PC-9 (cell line): Measurements from ENCODE around the gene LAMC1. TPM values are rescaled to one million over a fixed set of nuclear protein-coding genes. Genes with fewer than 3 reads are reported as not detected.

Source experiments
- BruUV-seq: library from RNA; stranded (reverse); fragments of 400-500 nt; replicated peaks from 2 replicates; lab custom pipeline; 2021; lab: Mats Ljungman, UMichigan
- CTCF ChIA-PET: fragments of 300-600 bp; sonication (Branson Sonifier 250); formaldehyde crosslinking; loops from one replicate; lab custom pipeline; 2022; ENCODE audit warnings: antibody characterized with exemption; lab: Charles Lee
- POLR2A ChIA-PET: fragments of 300-600 bp; sonication (Branson Sonifier 250); formaldehyde crosslinking; loops from one replicate; lab custom pipeline; 2022; ENCODE audit warnings: antibody characterized with exemption; ENCODE audit not compliant: unreplicated experiment; lab: Charles Lee
- DNase-seq, 2 experiments: peaks; one replicate each; pipeline versions ENCODE4 v3.0.0 to v3.0.0-alpha.2; 2015 to 2022; ENCODE audit warnings: mixed read lengths in 1 of 2
- H2AFZ ChIP-seq: fragments of 200-600 bp; sonication (generic); 2 replicates; pipeline ENCODE4 v1.8.1; 2017; ENCODE audit warnings: antibody characterized with exemption
- H3F3A ChIP-seq: fragments of 200-600 bp; sonication (generic); 2 replicates; pipeline ENCODE4 v1.8.1; 2017; ENCODE audit warnings: antibody characterized with exemption, mild to moderate bottlenecking, low read depth; ENCODE audit not compliant: insufficient read depth
- H3K27ac ChIP-seq: fragments of 200-600 bp; sonication (generic); 2 replicates; pipeline ENCODE4 v1.6.1; 2016; ENCODE audit warnings: mixed run types
- H3K27me3 ChIP-seq: fragments of 200-600 bp; sonication (generic); 2 replicates; pipeline ENCODE4 v1.6.1; 2016; ENCODE audit warnings: low read depth, mixed run types; ENCODE audit not compliant: insufficient read depth
- H3K36me3 ChIP-seq: fragments of 200-600 bp; sonication (generic); 2 replicates; pipeline ENCODE4 v1.6.1; 2016; ENCODE audit warnings: low read depth, mixed run types
- H3K4me1 ChIP-seq: fragments of 200-600 bp; sonication (generic); replicated peaks from 2 replicates; pipeline ENCODE4 v1.6.1; 2016; ENCODE audit warnings: mixed run types; ENCODE audit not compliant: insufficient read depth
- H3K4me2 ChIP-seq: fragments of 200-600 bp; sonication (generic); 2 replicates; pipeline ENCODE4 v1.6.1; 2017; ENCODE audit warnings: mixed run types
- H3K4me3 ChIP-seq: fragments of 200-600 bp; sonication (generic); 2 replicates; pipeline ENCODE4 v1.6.1; 2016; ENCODE audit warnings: mixed run types
- H3K79me2 ChIP-seq: fragments of 200-600 bp; sonication (generic); 2 replicates; pipeline ENCODE4 v1.6.1; 2017; ENCODE audit warnings: low read depth, mixed run types
- H3K9me2 ChIP-seq: fragments of 200-600 bp; sonication (generic); 2 replicates; pipeline ENCODE4 v1.8.1; 2017; ENCODE audit warnings: mild to moderate bottlenecking; ENCODE audit not compliant: insufficient read depth
- H3K9me3 ChIP-seq: fragments of 200-600 bp; sonication (generic); 2 replicates; pipeline ENCODE4 v1.8.1; 2016; ENCODE audit warnings: low read depth; ENCODE audit not compliant: insufficient read depth
- H4K20me1 ChIP-seq: fragments of 200-600 bp; sonication (generic); 2 replicates; pipeline ENCODE4 v1.8.1; 2017; ENCODE audit not compliant: insufficient read depth
- EZH2 ChIP-seq: fragments of 200-600 bp; sonication (generic); IDR thresholded peaks from 2 replicates; pipeline ENCODE4 v1.8.0; 2017; ENCODE audit warnings: antibody characterized with exemption, low read depth
- intact Hi-C: fragments of 100-400 bp; cut with micrococcal nuclease; formaldehyde crosslinking; loops from one replicate; pipeline ENCODE4 v1.10.0; 2022; ENCODE audit not compliant: unreplicated experiment
- total RNA-seq: library from RNA; stranded (reverse); gene quantifications from 2 replicates; pipeline ENCODE4 v1.2.3, GENCODE V29; 2021
- TF ChIP-seq, protein P1 (sequence below): fragments of 200-600 bp; sonication (generic); conservative IDR thresholded peaks from 2 replicates; pipeline ENCODE4 v1.6.1; 2017; ENCODE audit warnings: mixed run types, antibody characterized with exemption, mild to moderate bottlenecking, moderate library complexity

The LAMC1 gene
- total RNA-seq, 1 experiment from 2014 or later, result 95.5 TPM

DNA sequence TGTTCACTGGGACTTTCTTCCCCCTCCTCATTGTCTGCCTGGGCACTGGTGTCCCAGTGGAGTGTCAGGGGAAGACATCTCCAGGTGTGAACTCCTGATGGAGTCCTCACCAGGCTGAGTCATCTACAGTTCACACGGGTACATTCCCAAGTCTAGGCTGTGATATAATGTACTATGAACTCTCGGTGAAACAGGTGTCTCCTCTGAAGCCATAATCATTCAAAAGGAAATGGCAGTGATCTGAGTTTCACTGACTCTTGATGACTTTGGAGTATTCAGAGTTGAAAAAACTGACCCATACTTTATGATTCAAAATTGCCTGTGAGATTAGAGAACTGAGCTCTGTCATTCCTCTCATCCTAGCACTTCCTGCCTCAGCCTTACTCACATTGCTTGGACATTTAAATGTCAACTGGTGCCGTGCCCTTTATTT lies 171.9 kb downstream of the LAMC1 start:
- peaks cover 88% of the 10 kb centered on the region for H3K79me2 ChIP-seq
- 0 out of 2 replicates have a peak, but pooled peaks cover 4% of the 10 kb centered on the region for H3K36me3 ChIP-seq
- H3K4me2 ChIP-seq, result peak overlapping the region; percentile 54
- H3K4me3 ChIP-seq, result no peak overlapping the region
- H3K27ac ChIP-seq, result peak overlapping the region; percentile 89
- CTCF ChIA-PET, result no interaction called here
- BruUV-seq, result no TSS peak
- no peaks in the 10 kb centered on the region; the same call in 1 of the 2 replicates for H4K20me1 ChIP-seq
- no peak for TF ChIP-seq EZH2
- TF ChIP-seq, protein P1, sequence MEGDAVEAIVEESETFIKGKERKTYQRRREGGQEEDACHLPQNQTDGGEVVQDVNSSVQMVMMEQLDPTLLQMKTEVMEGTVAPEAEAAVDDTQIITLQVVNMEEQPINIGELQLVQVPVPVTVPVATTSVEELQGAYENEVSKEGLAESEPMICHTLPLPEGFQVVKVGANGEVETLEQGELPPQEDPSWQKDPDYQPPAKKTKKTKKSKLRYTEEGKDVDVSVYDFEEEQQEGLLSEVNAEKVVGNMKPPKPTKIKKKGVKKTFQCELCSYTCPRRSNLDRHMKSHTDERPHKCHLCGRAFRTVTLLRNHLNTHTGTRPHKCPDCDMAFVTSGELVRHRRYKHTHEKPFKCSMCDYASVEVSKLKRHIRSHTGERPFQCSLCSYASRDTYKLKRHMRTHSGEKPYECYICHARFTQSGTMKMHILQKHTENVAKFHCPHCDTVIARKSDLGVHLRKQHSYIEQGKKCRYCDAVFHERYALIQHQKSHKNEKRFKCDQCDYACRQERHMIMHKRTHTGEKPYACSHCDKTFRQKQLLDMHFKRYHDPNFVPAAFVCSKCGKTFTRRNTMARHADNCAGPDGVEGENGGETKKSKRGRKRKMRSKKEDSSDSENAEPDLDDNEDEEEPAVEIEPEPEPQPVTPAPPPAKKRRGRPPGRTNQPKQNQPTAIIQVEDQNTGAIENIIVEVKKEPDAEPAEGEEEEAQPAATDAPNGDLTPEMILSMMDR, result no peak
- intact Hi-C loops, result no loop called here
- no peaks in the 10 kb centered on the region for H3K27me3 ChIP-seq
- no peaks in the 10 kb centered on the region for H3K9me3 ChIP-seq
- H3K9me2 ChIP-seq, result no peaks in the 10 kb centered on the region
- POLR2A ChIA-PET, result interaction anchor here (0.6 to 0.8 kb wide), 3 partner anchors 67 to 79 kb away, joined by 3 to 12 read pairs (median 4); no protein-coding TSS in a partner anchor
- DNase-seq, result peak; percentile 34 to 86
- no peak overlapping the region; the same call in 1 of the 2 replicates for H2AFZ ChIP-seq
- H3K4me1 ChIP-seq, result peaks cover 26% of the 10 kb centered on the region
- peaks cover 10% of the 10 kb centered on the region for H3F3A ChIP-seq

Other genes with a start within 250 kb of the LAMC1 start
- gene NPL, start 233.6 kb upstream of the LAMC1 start, total RNA-seq, result 2.3 and 3.0 TPM in 2 replicates
- gene DHX9, start 184.1 kb upstream of the LAMC1 start, total RNA-seq, result 101 and 131 TPM in 2 replicates
- not detected in 2 replicates for gene SHCBP1L, start 70.3 kb upstream of the LAMC1 start, total RNA-seq
- gene LAMC2, start 162.8 kb downstream of the LAMC1 start, total RNA-seq, result 105 and 109 TPM in 2 replicates